ENCODE data around the gene RBBP7. TPM values are rescaled to one million over a fixed set of nuclear protein-coding genes. Genes with fewer than 3 reads are reported as not detected.

RBBP7 gene
- total RNA-seq, 1 experiment from 2014 or later = 138 TPM

- Histone ChIP-seq H2AFZ (ENCODE audit: low read length) (no peak overlapping the region), H4K20me1 (ENCODE audit: insufficient read depth, low read depth, low read length) (no peaks in the 10 kb centered on the region), H3K9me3 (ENCODE audit: low read length) (no peaks in the 10 kb centered on the region), H3K9me2 (replicated peaks; ENCODE audit: insufficient read depth, low read length) (no peaks in the 10 kb centered on the region), H3K27me3 (ENCODE audit: low read length) (no peaks in the 10 kb centered on the region), H3K79me2 (ENCODE audit: low read length) (peaks cover 21% of the 10 kb centered on the region), H3K27ac (ENCODE audit: low read length) (no peak overlapping the region), H3K36me3 (ENCODE audit: insufficient read depth, low read length) (peaks cover 62% of the 10 kb centered on the region), H3K9ac (ENCODE audit: low read length) (no peak overlapping the region), H3K4me1 (ENCODE audit: low read length) (peaks cover 15% of the 10 kb centered on the region), H3K4me3 (ENCODE audit: low read length) (no peak overlapping the region), H3K4me2 (ENCODE audit: low read depth, low read length, poor library complexity, severe bottlenecking) (no peak overlapping the region)
- DNase-seq = no peak
Measured at GRCh38 chrX:16828124-16828908, 41.8 kb downstream of the RBBP7 start.

DNA sequence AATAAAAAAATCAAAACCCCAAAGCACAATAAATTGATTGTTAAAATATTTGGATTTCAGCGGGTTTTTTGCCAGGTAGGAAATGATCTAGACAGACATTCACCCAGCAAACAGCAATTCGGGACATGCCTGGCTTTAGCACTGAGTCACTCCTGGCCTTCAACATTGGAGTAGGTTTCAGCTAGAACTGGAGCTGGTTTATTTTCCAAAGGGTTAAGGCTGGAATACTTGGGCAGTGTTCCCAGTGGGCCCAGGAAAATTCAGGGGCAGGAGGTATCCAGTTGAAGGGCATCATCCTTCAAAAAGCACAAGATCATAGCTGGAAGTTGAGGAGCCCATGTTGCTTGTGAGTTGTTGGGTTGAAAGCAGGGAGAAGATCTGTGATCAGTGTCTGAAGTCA is 42.9 kb downstream of the RBBP7 start:
- Histone ChIP-seq H3K9me2 (replicated peaks; ENCODE audit: insufficient read depth, low read length) (no peaks in the 10 kb centered on the region), H3K36me3 (ENCODE audit: insufficient read depth, low read length) (peaks cover 65% of the 10 kb centered on the region), H4K20me1 (ENCODE audit: insufficient read depth, low read depth, low read length) (no peaks in the 10 kb centered on the region), H3K4me1 (ENCODE audit: low read length) (peaks cover 15% of the 10 kb centered on the region), H3K9ac (ENCODE audit: low read length) (no peak overlapping the region), H3K9me3 (ENCODE audit: low read length) (no peaks in the 10 kb centered on the region), H3K4me2 (ENCODE audit: low read depth, low read length, poor library complexity, severe bottlenecking) (no peak overlapping the region), H3K27me3 (ENCODE audit: low read length) (no peaks in the 10 kb centered on the region), H3K27ac (ENCODE audit: low read length) (no peak overlapping the region), H3K4me3 (ENCODE audit: low read length) (no peak overlapping the region), H3K79me2 (ENCODE audit: low read length) (peaks cover 25% of the 10 kb centered on the region), H2AFZ (ENCODE audit: low read length) (no peak overlapping the region)
- no peak for DNase-seq

GRCh38 chrX:16826207-16826606 is 44.0 kb downstream of the RBBP7 start:
- DNase-seq = peak; percentile 78
- H2AFZ ChIP-seq (ENCODE audit: low read length) = no peak overlapping the region
- peaks cover 15% of the 10 kb centered on the region for H3K4me1 ChIP-seq (ENCODE audit: low read length)
- H3K27ac ChIP-seq (ENCODE audit: low read length) = no peak overlapping the region
- H3K9ac ChIP-seq (ENCODE audit: low read length) = no peak overlapping the region
- H3K4me2 ChIP-seq (ENCODE audit: low read depth, low read length, poor library complexity, severe bottlenecking) = no peak overlapping the region
- H4K20me1 ChIP-seq (ENCODE audit: insufficient read depth, low read depth, low read length) = no peaks in the 10 kb centered on the region
- no peaks in the 10 kb centered on the region for H3K9me3 ChIP-seq (ENCODE audit: low read length)
- no peaks in the 10 kb centered on the region for H3K9me2 ChIP-seq (replicated peaks; ENCODE audit: insufficient read depth, low read length)
- no peaks in the 10 kb centered on the region for H3K27me3 ChIP-seq (ENCODE audit: low read length)
- peaks cover 59% of the 10 kb centered on the region for H3K36me3 ChIP-seq (ENCODE audit: insufficient read depth, low read length)
- H3K79me2 ChIP-seq (ENCODE audit: low read length) = peaks cover 21% of the 10 kb centered on the region
- no peak overlapping the region for H3K4me3 ChIP-seq (ENCODE audit: low read length)

GRCh38 chrX:16825264-16826035 is 44.7 kb downstream of the RBBP7 start:
- H3K9me2 ChIP-seq (replicated peaks; ENCODE audit: insufficient read depth, low read length) = no peaks in the 10 kb centered on the region
- peaks cover 15% of the 10 kb centered on the region for H3K4me1 ChIP-seq (ENCODE audit: low read length)
- H3K9ac ChIP-seq (ENCODE audit: low read length) = no peak overlapping the region
- no peak for DNase-seq
- no peak overlapping the region for H3K4me2 ChIP-seq (ENCODE audit: low read depth, low read length, poor library complexity, severe bottlenecking)
- peaks cover 23% of the 10 kb centered on the region for H3K79me2 ChIP-seq (ENCODE audit: low read length)
- no peaks in the 10 kb centered on the region for H4K20me1 ChIP-seq (ENCODE audit: insufficient read depth, low read depth, low read length)
- H3K27ac ChIP-seq (ENCODE audit: low read length) = no peak overlapping the region
- no peaks in the 10 kb centered on the region for H3K9me3 ChIP-seq (ENCODE audit: low read length)
- H2AFZ ChIP-seq (ENCODE audit: low read length) = no peak overlapping the region
- H3K36me3 ChIP-seq (ENCODE audit: insufficient read depth, low read length) = peaks cover 57% of the 10 kb centered on the region
- no peaks in the 10 kb centered on the region for H3K27me3 ChIP-seq (ENCODE audit: low read length)
- no peak overlapping the region for H3K4me3 ChIP-seq (ENCODE audit: low read length)

GRCh38 chrX:16822723-16823122 is 47.4 kb downstream of the RBBP7 start:
- Histone ChIP-seq H4K20me1 (ENCODE audit: insufficient read depth, low read depth, low read length) (peaks cover 2% of the 10 kb centered on the region; the same call in 1 of the 2 replicates), H3K4me1 (ENCODE audit: low read length) (peaks cover 20% of the 10 kb centered on the region), H3K27me3 (ENCODE audit: low read length) (no peaks in the 10 kb centered on the region), H3K9ac (ENCODE audit: low read length) (no peak overlapping the region), H3K27ac (ENCODE audit: low read length) (no peak overlapping the region), H3K79me2 (ENCODE audit: low read length) (peaks cover 42% of the 10 kb centered on the region), H3K9me2 (replicated peaks; ENCODE audit: insufficient read depth, low read length) (no peaks in the 10 kb centered on the region), H3K36me3 (ENCODE audit: insufficient read depth, low read length) (peaks cover 54% of the 10 kb centered on the region), H3K4me3 (ENCODE audit: low read length) (no peak overlapping the region), H3K9me3 (ENCODE audit: low read length) (no peaks in the 10 kb centered on the region), H2AFZ (ENCODE audit: low read length) (no peak overlapping the region), H3K4me2 (ENCODE audit: low read depth, low read length, poor library complexity, severe bottlenecking) (no peak overlapping the region)
- no peak for DNase-seq

DNA sequence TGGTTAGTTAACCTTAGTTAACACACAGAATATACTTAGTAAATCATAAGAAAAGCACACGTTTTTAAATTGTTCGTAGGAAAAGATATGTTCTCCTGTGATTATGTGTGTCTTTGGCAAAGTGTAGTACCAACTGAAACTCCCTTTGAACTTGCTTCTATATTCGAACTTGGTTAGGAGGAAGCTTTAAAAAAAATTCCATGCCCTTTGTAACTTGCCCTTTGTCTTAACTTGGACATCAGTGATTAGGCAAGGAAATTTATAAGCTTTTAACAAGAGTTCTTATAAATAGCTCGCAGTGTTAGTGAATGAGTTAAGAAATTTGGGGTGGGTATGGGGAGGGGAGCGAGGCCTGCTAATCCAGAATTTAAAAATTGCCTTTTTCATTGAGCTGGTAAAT is 50.5 kb downstream of the RBBP7 start:
- Histone ChIP-seq H3K27ac (ENCODE audit: low read length) (no peak overlapping the region), H3K27me3 (ENCODE audit: low read length) (no peaks in the 10 kb centered on the region), H3K36me3 (ENCODE audit: insufficient read depth, low read length) (peaks cover 42% of the 10 kb centered on the region), H3K4me2 (ENCODE audit: low read depth, low read length, poor library complexity, severe bottlenecking) (no peak overlapping the region), H3K9ac (ENCODE audit: low read length) (no peak overlapping the region), H2AFZ (ENCODE audit: low read length) (no peak overlapping the region), H4K20me1 (ENCODE audit: insufficient read depth, low read depth, low read length) (peaks cover 5% of the 10 kb centered on the region; the same call in 1 of the 2 replicates), H3K4me3 (ENCODE audit: low read length) (no peak overlapping the region), H3K4me1 (ENCODE audit: low read length) (peaks cover 22% of the 10 kb centered on the region), H3K9me3 (ENCODE audit: low read length) (no peaks in the 10 kb centered on the region), H3K79me2 (ENCODE audit: low read length) (peaks cover 62% of the 10 kb centered on the region), H3K9me2 (replicated peaks; ENCODE audit: insufficient read depth, low read length) (no peaks in the 10 kb centered on the region)
- no peak for DNase-seq

GRCh38 chrX:16814597-16814996 is 55.6 kb downstream of the RBBP7 start:
- DNase-seq = no peak
- Histone ChIP-seq H3K4me1 (ENCODE audit: low read length) (peaks cover 22% of the 10 kb centered on the region), H3K27me3 (ENCODE audit: low read length) (no peaks in the 10 kb centered on the region), H3K4me3 (ENCODE audit: low read length) (no peak overlapping the region), H4K20me1 (ENCODE audit: insufficient read depth, low read depth, low read length) (peaks cover 9% of the 10 kb centered on the region; the same call in 1 of the 2 replicates), H2AFZ (ENCODE audit: low read length) (no peak overlapping the region), H3K4me2 (ENCODE audit: low read depth, low read length, poor library complexity, severe bottlenecking) (no peak overlapping the region), H3K9ac (ENCODE audit: low read length) (no peak overlapping the region), H3K27ac (ENCODE audit: low read length) (no peak overlapping the region), H3K9me2 (replicated peaks; ENCODE audit: insufficient read depth, low read length) (no peaks in the 10 kb centered on the region), H3K9me3 (ENCODE audit: low read length) (no peaks in the 10 kb centered on the region), H3K36me3 (ENCODE audit: insufficient read depth, low read length) (peaks cover 28% of the 10 kb centered on the region), H3K79me2 (ENCODE audit: low read length) (peaks cover 96% of the 10 kb centered on the region)

GRCh38 chrX:16807976-16808542 is 62.1 kb downstream of the RBBP7 start:
- DNase-seq = no peak

More at GRCh38 chrX:16807976-16808542, 62.1 kb downstream of the RBBP7 start:
- Histone ChIP-seq H3K9me3 (ENCODE audit: low read length) (no peaks in the 10 kb centered on the region), H2AFZ (ENCODE audit: low read length) (no peak overlapping the region), H3K4me1 (ENCODE audit: low read length) (peaks cover 42% of the 10 kb centered on the region), H4K20me1 (ENCODE audit: insufficient read depth, low read depth, low read length) (peaks cover 4% of the 10 kb centered on the region; the same call in 1 of the 2 replicates), H3K9ac (ENCODE audit: low read length) (no peak overlapping the region), H3K27me3 (ENCODE audit: low read length) (no peaks in the 10 kb centered on the region), H3K4me2 (ENCODE audit: low read depth, low read length, poor library complexity, severe bottlenecking) (no peak overlapping the region), H3K4me3 (ENCODE audit: low read length) (no peak overlapping the region), H3K9me2 (replicated peaks; ENCODE audit: insufficient read depth, low read length) (no peaks in the 10 kb centered on the region), H3K79me2 (ENCODE audit: low read length) (peaks cover 89% of the 10 kb centered on the region), H3K27ac (ENCODE audit: low read length) (peak overlapping the region; percentile 67; the same call in 1 of the 2 replicates), H3K36me3 (ENCODE audit: insufficient read depth, low read length) (peaks cover 25% of the 10 kb centered on the region)

All from Karpas-422 (cell line).